Lower lobe of right lung (tissue), 2 donors: ENCODE data around the gene FOXP1. TPM values are rescaled to one million over a fixed set of nuclear protein-coding genes. Genes with fewer than 3 reads are reported as not detected.

Experiments
- ATAC-seq, 2 donors: fragments of 200-7000 bp; cut with Tn5 transposase; one replicate each; pipeline ENCODE4 v1.9.1; 2020 to 2022; ENCODE audit warnings: mild to moderate bottlenecking in 2 of 2, moderate library complexity in 2 of 2
- DNase-seq: peaks from one replicate; pipeline ENCODE4 v3.0.0-alpha.2; 2020
- H3K27ac ChIP-seq: fragments of 200-600 bp; one replicate; pipeline ENCODE4 v1.8.0; 2022
- H3K27me3 ChIP-seq: fragments of 200-600 bp; one replicate; pipeline ENCODE4 v1.8.0; 2022; ENCODE audit warnings: low read depth
- H3K36me3 ChIP-seq: fragments of 200-600 bp; one replicate; pipeline ENCODE4 v1.8.0; 2022; ENCODE audit warnings: mild to moderate bottlenecking
- H3K4me1 ChIP-seq: fragments of 200-600 bp; one replicate; pipeline ENCODE4 v1.8.0; 2022
- H3K4me3 ChIP-seq: fragments of 200-600 bp; one replicate; pipeline ENCODE4 v1.8.0; 2022; ENCODE audit warnings: mild to moderate bottlenecking
- H3K9me3 ChIP-seq: fragments of 200-600 bp; one replicate; pipeline ENCODE4 v1.8.0; 2022
- CTCF ChIP-seq: fragments of 200-600 bp; IDR thresholded peaks from one replicate; pipeline ENCODE4 v1.8.0; 2022; ENCODE audit warnings: antibody characterized with exemption, mild to moderate bottlenecking
- intact Hi-C: fragments of 100-400 bp; cut with DNase I; formaldehyde crosslinking; loops from one replicate; pipeline ENCODE4 v1.11.0; 2022
- total RNA-seq: library from RNA; stranded (reverse); fragmentation: NEBNext Ultra II Directional; extraction: Animal tissue kit (Norgen Biotek cat#: 25700); gene quantifications from one replicate; pipeline ENCODE4 v1.2.1, GENCODE V29; 2021
- donor health status: DM: no; HTN: yes; CAD: no; lungs with severe emphysema.

The FOXP1 gene
- total RNA-seq, 1 donor from 2014 or later, result 138 TPM

DNA sequence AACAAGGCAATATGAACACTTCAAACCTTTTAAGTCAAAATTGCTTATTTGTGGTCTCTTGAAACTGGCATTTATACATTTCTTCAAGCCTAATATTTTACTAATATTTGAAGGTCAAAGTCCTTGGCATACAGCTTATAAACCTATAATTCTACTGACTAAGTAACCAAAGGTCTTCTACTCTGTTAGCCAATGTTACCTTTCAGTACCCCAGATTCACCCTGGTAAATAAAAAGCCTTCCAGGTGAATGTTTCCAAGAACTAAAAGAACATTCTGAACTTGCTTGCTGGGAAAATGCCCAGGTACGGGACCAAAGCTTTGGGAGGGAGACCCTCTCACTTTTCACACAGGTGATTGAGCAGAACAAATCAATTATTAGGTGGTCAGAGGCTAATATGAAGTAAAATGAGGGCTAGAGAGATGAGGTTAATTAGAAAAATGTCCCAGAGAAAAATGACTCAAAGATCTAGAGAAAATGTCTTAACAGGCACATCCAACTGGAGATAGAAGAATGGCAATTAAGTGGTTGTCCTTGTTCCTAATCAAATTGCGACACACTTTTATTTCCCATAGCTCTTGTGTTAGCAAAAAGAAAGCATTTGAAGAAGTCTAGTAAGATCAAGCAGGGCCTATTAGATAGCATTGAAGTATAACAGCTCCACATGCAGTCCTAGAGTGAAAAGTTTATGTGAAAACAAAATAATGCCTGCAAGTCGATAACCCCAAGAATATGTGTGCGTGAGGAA is 232.0 kb downstream of the FOXP1 start:
- no peaks in the 10 kb centered on the region for H3K36me3 ChIP-seq
- no peak overlapping the region for H3K4me3 ChIP-seq
- intact Hi-C loops, result no loop called here
- no peak for ATAC-seq
- H3K4me1 ChIP-seq, result no peaks in the 10 kb centered on the region
- no peaks in the 10 kb centered on the region for H3K9me3 ChIP-seq
- no peaks in the 10 kb centered on the region for H3K27me3 ChIP-seq
- no peak for TF ChIP-seq CTCF
- DNase-seq, result no peak
- no peak overlapping the region for H3K27ac ChIP-seq

DNA sequence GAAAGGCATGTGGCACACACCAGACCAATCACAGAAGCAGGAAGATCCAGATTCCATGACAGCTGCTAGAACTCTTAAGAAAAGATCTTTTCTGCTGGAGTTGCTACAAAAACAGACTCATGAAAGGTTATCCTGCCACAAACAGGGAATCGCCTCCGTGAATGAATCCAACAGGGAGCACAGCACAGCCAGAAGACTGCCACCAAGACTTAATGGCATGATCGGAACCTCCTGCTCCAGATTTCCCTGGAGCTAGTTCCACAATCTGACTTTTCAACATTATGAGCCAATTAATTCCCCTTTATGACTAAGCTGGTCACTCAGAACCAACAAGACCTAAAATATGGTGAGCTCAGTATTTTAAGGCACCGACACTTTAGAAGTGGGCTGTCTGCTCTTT is 232.5 kb downstream of the FOXP1 start:
- ATAC-seq (no peak), DNase-seq (no peak)
- no peaks in the 10 kb centered on the region for H3K27me3 ChIP-seq
- H3K36me3 ChIP-seq, result no peaks in the 10 kb centered on the region
- no peaks in the 10 kb centered on the region for H3K9me3 ChIP-seq
- H3K4me3 ChIP-seq, result no peak overlapping the region
- H3K27ac ChIP-seq, result no peak overlapping the region
- intact Hi-C loops, result no loop called here
- TF ChIP-seq CTCF, result no peak
- no peaks in the 10 kb centered on the region for H3K4me1 ChIP-seq

DNA sequence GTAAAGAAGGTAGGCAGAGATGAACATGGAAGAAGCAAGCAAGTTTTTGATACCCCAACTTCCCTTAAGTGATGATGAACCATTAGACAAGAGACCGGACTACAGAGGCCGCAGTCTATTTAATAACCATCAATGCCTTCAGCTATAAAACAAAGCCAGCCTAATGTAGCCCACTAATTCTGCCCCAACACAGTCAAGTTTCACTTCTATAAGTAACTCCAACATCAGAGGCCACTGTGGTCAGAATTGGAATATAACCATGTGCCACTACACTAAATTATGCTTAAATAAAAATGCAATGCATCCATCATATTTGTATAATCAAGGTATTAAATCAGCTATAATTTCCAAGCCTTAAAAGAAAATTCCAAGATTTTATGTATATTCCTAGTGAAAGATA is 234.7 kb downstream of the FOXP1 start:
- ATAC-seq (no peak), DNase-seq (no peak)
- no peaks in the 10 kb centered on the region for H3K36me3 ChIP-seq
- no peaks in the 10 kb centered on the region for H3K9me3 ChIP-seq
- no peak for TF ChIP-seq CTCF
- H3K4me3 ChIP-seq, result no peak overlapping the region
- no peak overlapping the region for H3K27ac ChIP-seq
- intact Hi-C loops, result no loop called here
- H3K4me1 ChIP-seq, result no peaks in the 10 kb centered on the region
- no peaks in the 10 kb centered on the region for H3K27me3 ChIP-seq

DNA sequence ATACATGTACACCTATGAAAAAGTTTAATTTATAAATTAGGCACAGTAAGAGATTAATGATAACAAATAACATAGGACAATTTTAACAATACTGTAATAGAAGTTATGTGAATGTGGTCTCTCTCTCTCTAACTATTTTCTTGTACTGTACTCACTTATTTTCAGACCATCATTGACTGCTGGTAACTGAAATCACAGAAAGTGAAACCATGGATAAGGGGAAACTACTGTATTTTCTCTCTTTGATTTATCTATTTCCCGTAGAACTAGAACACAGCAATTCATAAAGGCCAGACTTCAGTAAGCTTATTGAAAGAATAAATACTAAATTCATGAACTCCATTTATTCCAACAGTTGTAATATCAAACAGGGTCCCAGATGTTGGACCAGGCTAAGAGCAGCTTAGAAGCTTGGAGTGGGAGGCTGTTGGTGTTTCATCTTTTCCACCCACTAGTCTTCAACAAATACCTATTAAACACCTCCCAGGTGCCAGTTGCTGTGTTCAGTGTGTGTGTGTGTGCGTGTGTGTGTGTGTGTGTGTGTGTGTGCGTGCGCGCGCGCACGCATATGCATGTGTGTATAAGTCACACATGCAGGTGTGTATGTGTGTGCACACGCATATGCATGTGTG is 235.4 kb downstream of the FOXP1 start:
- no peak for TF ChIP-seq CTCF
- H3K36me3 ChIP-seq, result no peaks in the 10 kb centered on the region
- intact Hi-C loops, result no loop called here
- H3K27me3 ChIP-seq, result no peaks in the 10 kb centered on the region
- no peaks in the 10 kb centered on the region for H3K9me3 ChIP-seq
- no peaks in the 10 kb centered on the region for H3K4me1 ChIP-seq
- no peak overlapping the region for H3K4me3 ChIP-seq
- H3K27ac ChIP-seq, result no peak overlapping the region
- no peak for DNase-seq
- ATAC-seq, result no peak

DNA sequence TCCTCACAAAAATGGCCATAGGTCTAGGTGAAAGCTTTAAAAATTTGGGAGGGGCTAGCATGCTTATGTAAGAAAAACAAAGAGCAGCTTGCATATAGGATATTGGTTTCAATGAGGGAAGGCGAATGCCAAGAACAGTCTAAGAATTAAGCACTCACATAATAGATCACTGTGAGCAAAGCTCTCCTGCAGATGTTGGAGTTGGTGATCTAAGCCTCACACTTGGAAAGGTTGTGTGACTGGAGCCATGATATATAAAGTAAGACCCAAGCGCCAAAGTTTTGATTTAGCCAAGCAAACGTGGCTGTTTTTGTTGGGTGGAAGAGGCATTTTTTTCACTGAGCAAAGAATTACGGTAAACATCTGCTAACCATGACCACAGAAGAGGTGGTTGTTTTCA is 237.5 kb downstream of the FOXP1 start:
- DNase-seq (no peak), ATAC-seq (no peak)
- no peaks in the 10 kb centered on the region for H3K36me3 ChIP-seq
- H3K27ac ChIP-seq, result no peak overlapping the region
- TF ChIP-seq CTCF, result no peak
- intact Hi-C loops, result no loop called here
- no peak overlapping the region for H3K4me3 ChIP-seq
- no peaks in the 10 kb centered on the region for H3K9me3 ChIP-seq
- no peaks in the 10 kb centered on the region for H3K4me1 ChIP-seq
- H3K27me3 ChIP-seq, result no peaks in the 10 kb centered on the region
